HG02678 (cell line): ENCODE data around the gene TPRG1.

Experiments used
- ATAC-seq: cut with Tn5 transposase; IDR thresholded peaks from one replicate; pipeline ENCODE4 v1.9.1; 2021; ENCODE audit warnings: mild to moderate bottlenecking, moderate library complexity; ENCODE audit not compliant: unreplicated experiment

The TPRG1 gene

GRCh38 chr3:189276444-189277219 is 104.9 kb downstream of the TPRG1 start:
- ATAC-seq = no peak

- no peak for ATAC-seq
Observed at GRCh38 chr3:189277711-189278110, 105.9 kb downstream of the TPRG1 start.

- ATAC-seq = no peak
Observed at GRCh38 chr3:189278221-189278620, 106.5 kb downstream of the TPRG1 start.

- ATAC-seq = no peak
Observed at GRCh38 chr3:189282189-189282588, 110.4 kb downstream of the TPRG1 start.

GRCh38 chr3:189282741-189283140 is 111.0 kb downstream of the TPRG1 start:
- no peak for ATAC-seq

- ATAC-seq = no peak
Observed at GRCh38 chr3:189286188-189286587, 114.4 kb downstream of the TPRG1 start.

GRCh38 chr3:189286916-189287315 is 115.1 kb downstream of the TPRG1 start:
- ATAC-seq = no peak

GRCh38 chr3:189288348-189289235 is 116.8 kb downstream of the TPRG1 start:
- peak; percentile 96 for ATAC-seq

GRCh38 chr3:189289251-189289650 is 117.5 kb downstream of the TPRG1 start:
- ATAC-seq = no peak

- no peak for ATAC-seq
Observed at GRCh38 chr3:189292667-189293484, 121.1 kb downstream of the TPRG1 start.

- ATAC-seq = no peak
Observed at GRCh38 chr3:189294649-189295048, 122.9 kb downstream of the TPRG1 start.

GRCh38 chr3:189295089-189295488 is 123.3 kb downstream of the TPRG1 start:
- no peak for ATAC-seq

- no peak for ATAC-seq
Observed at GRCh38 chr3:189297932-189298331, 126.2 kb downstream of the TPRG1 start.

GRCh38 chr3:189298469-189299375 is 127.0 kb downstream of the TPRG1 start:
- ATAC-seq = no peak

GRCh38 chr3:189300345-189300744 is 128.6 kb downstream of the TPRG1 start:
- no peak for ATAC-seq

GRCh38 chr3:189301479-189301878 is 129.7 kb downstream of the TPRG1 start:
- no peak for ATAC-seq

GRCh38 chr3:189303584-189303983 is 131.8 kb downstream of the TPRG1 start:
- no peak for ATAC-seq

GRCh38 chr3:189304465-189305351 is 132.9 kb downstream of the TPRG1 start:
- ATAC-seq = no peak

- ATAC-seq = peak; percentile 55
Observed at GRCh38 chr3:189305412-189305811, 133.6 kb downstream of the TPRG1 start.
